Liver (tissue), 3 donors: ENCODE results near the gene EML1.

Experiments
- CTCF ChIP-seq: fragments of 150-350 bp; IDR thresholded peaks from 2 replicates; pipeline ENCODE4 v1.5.1; 2017; ENCODE audit warnings: improper control_type of control experiment, low read depth, low read length; ENCODE audit not compliant: missing input control
- EGR1 ChIP-seq, 2 donors: IDR thresholded peaks; 2 replicates each; pipeline ENCODE4 v1.6.1; 2016 to 2018; ENCODE audit warnings: antibody characterized with exemption in 2 of 2, low read depth in 2 of 2
- FOXA1 ChIP-seq: IDR thresholded peaks from 2 replicates; pipeline ENCODE4 v1.6.1; 2016; ENCODE audit warnings: antibody characterized with exemption
- GABPA ChIP-seq, 2 donors: IDR thresholded peaks in 1 of 2; conservative IDR thresholded peaks in 1 of 2; 2 replicates each; pipeline ENCODE4 v1.6.1; 2016; ENCODE audit warnings: antibody characterized with exemption in 2 of 2, mild to moderate bottlenecking in 1 of 2, moderate library complexity in 1 of 2
- MAX ChIP-seq: IDR thresholded peaks from 2 replicates; pipeline ENCODE4 v1.6.1; 2016; ENCODE audit warnings: antibody characterized with exemption
- RAD21 ChIP-seq, 2 donors: IDR thresholded peaks; 2 replicates each; pipeline ENCODE4 v1.6.1; 2016; ENCODE audit warnings: antibody characterized with exemption in 2 of 2, mild to moderate bottlenecking in 2 of 2
- TF ChIP-seq, protein P1 (sequence below): IDR thresholded peaks from 2 replicates; pipeline ENCODE4 v1.6.1; 2016; ENCODE audit warnings: antibody characterized with exemption, mild to moderate bottlenecking
- TF ChIP-seq, protein P2 (sequence below): IDR thresholded peaks from 2 replicates; pipeline ENCODE4 v1.6.1; 2016; ENCODE audit warnings: antibody characterized with exemption
- donor health status: healthy.
- donor health status: healthy.

GRCh38 chr14:99975190-99975589 lies 182.0 kb downstream of the EML1 start:
- TF ChIP-seq CTCF (no peak), MAX (no peak), FOXA1 (no peak), EGR1 (IDR thresholded peaks at IDR 0.05; ENCODE audit: low read depth in 2 of 2) (no peak), RAD21 (IDR thresholded peaks at IDR 0.05) (no peak), GABPA (IDR thresholded peaks at IDR 0.05 in 1 of 2, conservative IDR thresholded peaks at IDR 0.05 in 1 of 2) (no peak)
- TF ChIP-seq, protein P1, sequence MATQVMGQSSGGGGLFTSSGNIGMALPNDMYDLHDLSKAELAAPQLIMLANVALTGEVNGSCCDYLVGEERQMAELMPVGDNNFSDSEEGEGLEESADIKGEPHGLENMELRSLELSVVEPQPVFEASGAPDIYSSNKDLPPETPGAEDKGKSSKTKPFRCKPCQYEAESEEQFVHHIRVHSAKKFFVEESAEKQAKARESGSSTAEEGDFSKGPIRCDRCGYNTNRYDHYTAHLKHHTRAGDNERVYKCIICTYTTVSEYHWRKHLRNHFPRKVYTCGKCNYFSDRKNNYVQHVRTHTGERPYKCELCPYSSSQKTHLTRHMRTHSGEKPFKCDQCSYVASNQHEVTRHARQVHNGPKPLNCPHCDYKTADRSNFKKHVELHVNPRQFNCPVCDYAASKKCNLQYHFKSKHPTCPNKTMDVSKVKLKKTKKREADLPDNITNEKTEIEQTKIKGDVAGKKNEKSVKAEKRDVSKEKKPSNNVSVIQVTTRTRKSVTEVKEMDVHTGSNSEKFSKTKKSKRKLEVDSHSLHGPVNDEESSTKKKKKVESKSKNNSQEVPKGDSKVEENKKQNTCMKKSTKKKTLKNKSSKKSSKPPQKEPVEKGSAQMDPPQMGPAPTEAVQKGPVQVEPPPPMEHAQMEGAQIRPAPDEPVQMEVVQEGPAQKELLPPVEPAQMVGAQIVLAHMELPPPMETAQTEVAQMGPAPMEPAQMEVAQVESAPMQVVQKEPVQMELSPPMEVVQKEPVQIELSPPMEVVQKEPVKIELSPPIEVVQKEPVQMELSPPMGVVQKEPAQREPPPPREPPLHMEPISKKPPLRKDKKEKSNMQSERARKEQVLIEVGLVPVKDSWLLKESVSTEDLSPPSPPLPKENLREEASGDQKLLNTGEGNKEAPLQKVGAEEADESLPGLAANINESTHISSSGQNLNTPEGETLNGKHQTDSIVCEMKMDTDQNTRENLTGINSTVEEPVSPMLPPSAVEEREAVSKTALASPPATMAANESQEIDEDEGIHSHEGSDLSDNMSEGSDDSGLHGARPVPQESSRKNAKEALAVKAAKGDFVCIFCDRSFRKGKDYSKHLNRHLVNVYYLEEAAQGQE, result no peak
- TF ChIP-seq, protein P2, sequence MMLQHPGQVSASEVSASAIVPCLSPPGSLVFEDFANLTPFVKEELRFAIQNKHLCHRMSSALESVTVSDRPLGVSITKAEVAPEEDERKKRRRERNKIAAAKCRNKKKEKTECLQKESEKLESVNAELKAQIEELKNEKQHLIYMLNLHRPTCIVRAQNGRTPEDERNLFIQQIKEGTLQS, result no peak
